ENCODE data around the gene CRTAP.

DNA sequence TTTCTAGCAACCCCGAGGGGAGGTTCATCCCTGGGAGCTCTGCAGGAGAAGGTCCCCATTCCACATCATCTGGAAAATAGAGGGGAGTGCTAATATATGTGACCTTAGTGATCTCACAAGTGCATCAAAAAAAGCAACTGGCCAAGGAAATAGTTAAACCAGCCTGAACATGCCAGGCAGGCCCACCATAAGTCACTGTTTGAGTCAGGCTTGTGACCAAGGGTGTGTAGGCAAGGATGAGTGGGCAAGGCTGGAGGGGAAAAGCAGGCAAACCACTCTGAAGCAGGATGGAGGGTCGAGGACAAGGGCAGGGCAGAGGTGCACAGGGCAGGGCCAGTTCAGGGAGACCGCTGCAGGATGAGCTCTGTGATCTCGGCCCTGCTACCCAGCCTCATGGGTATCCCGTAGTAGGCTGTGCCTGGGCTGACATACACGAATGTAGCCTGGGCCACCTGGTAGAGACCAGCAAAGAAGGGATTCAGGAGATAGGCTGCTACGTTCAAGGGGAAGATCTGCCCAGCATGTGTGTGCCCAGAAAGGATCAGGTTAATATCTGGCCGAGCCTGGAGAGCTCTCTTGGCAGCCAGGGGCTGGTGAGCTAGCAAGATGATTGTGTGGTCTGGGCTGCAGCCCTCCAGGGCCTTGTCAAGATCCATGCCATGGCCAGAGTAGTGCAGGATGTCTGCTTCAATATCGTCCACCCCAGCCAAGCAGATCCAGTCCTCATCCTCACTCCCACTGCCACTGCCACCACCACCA lies 21.1 kb upstream of the CRTAP start:
- TF ChIP-seq, protein P1, sequence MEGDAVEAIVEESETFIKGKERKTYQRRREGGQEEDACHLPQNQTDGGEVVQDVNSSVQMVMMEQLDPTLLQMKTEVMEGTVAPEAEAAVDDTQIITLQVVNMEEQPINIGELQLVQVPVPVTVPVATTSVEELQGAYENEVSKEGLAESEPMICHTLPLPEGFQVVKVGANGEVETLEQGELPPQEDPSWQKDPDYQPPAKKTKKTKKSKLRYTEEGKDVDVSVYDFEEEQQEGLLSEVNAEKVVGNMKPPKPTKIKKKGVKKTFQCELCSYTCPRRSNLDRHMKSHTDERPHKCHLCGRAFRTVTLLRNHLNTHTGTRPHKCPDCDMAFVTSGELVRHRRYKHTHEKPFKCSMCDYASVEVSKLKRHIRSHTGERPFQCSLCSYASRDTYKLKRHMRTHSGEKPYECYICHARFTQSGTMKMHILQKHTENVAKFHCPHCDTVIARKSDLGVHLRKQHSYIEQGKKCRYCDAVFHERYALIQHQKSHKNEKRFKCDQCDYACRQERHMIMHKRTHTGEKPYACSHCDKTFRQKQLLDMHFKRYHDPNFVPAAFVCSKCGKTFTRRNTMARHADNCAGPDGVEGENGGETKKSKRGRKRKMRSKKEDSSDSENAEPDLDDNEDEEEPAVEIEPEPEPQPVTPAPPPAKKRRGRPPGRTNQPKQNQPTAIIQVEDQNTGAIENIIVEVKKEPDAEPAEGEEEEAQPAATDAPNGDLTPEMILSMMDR (IDR thresholded peaks at IDR 0.05) = no peak
- TF ChIP-seq, protein P2, sequence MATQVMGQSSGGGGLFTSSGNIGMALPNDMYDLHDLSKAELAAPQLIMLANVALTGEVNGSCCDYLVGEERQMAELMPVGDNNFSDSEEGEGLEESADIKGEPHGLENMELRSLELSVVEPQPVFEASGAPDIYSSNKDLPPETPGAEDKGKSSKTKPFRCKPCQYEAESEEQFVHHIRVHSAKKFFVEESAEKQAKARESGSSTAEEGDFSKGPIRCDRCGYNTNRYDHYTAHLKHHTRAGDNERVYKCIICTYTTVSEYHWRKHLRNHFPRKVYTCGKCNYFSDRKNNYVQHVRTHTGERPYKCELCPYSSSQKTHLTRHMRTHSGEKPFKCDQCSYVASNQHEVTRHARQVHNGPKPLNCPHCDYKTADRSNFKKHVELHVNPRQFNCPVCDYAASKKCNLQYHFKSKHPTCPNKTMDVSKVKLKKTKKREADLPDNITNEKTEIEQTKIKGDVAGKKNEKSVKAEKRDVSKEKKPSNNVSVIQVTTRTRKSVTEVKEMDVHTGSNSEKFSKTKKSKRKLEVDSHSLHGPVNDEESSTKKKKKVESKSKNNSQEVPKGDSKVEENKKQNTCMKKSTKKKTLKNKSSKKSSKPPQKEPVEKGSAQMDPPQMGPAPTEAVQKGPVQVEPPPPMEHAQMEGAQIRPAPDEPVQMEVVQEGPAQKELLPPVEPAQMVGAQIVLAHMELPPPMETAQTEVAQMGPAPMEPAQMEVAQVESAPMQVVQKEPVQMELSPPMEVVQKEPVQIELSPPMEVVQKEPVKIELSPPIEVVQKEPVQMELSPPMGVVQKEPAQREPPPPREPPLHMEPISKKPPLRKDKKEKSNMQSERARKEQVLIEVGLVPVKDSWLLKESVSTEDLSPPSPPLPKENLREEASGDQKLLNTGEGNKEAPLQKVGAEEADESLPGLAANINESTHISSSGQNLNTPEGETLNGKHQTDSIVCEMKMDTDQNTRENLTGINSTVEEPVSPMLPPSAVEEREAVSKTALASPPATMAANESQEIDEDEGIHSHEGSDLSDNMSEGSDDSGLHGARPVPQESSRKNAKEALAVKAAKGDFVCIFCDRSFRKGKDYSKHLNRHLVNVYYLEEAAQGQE (IDR thresholded peaks at IDR 0.05; ENCODE audit: insufficient read depth in 1 of 2, low read depth in 2 of 2, low read length in 1 of 2) = no peak
- TF ChIP-seq POLR2AphosphoS5 (IDR thresholded peaks at IDR 0.05; ENCODE audit: low read depth, low read length) = no peak
